GM18520 (cell line): ENCODE measurements around the gene OR4C5.
"Not testable (repeated sequence)": the region's sequence is repeated elsewhere in the genome, so short reads cannot be mapped to it uniquely, and the experiment has no call there.

Source experiments
- ATAC-seq: cut with Tn5 transposase; IDR thresholded peaks from one replicate; pipeline ENCODE4 v1.9.1; 2021; ENCODE audit not compliant: unreplicated experiment

The OR4C5 gene

DNA sequence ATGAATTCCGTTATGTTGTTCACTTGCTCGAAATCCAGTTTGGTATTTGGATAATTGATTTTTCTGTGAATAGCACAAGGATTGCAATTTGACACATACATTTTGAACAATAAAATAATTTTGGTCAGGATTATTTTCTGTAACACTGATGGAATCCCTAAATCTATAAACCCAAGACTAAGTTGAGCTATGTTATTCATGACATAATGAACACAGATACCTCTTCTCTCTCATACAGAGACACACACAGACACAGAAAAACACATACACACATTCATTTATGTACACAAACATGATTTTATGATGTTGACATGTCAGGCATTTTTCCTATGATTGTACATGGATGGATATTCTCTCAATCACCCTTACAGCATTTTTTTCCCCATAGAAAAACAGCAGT, at the start of gene OR4C5:
TSS of gene OR4C5 (minus strand) at position 101 of the 400 bp plus-strand sequence. CDS start at position 101, 0 bp downstream.
- ATAC-seq, result no peak

DNA sequence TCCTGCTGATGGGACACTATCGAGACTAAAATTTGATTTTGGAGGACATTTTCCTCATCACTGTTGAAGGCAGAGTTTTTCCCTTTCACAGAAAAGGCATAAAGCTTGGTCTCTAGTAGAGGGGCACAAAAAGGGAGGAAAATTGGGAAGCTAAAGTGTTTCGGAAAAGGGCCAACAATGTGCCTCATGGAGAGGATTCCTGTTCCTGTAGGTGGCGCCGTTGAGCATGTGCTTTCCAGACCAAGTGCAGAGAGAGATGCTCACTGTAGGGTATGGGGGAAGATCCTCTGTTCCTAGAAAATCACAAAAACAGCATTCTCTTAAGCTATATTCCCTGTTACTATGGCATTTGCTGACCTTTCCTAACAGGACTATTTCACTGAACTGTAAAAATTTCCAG, 18.4 kb upstream of the OR4C5 start:
- ATAC-seq, result no peak

DNA sequence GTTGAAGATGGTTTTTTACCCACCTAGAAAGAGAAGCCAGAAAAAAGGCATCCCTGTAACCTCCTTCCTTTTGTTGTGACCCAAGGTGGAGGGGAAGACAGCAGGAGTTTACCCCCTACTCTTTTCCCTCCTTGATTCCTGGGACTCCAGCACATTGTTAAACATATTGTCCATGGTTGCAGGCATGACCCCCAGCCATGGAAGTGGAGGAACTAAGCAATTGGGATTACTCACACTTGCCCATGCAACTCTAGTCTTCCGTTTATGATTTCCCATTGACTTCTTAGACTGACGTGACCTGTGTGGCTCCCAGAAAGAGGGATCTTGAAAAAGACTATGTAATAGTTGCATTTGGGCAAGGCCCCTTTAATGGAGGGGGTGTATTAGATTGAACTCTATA, 17.9 kb upstream of the OR4C5 start:
- ATAC-seq, result not testable (repeated sequence)

DNA sequence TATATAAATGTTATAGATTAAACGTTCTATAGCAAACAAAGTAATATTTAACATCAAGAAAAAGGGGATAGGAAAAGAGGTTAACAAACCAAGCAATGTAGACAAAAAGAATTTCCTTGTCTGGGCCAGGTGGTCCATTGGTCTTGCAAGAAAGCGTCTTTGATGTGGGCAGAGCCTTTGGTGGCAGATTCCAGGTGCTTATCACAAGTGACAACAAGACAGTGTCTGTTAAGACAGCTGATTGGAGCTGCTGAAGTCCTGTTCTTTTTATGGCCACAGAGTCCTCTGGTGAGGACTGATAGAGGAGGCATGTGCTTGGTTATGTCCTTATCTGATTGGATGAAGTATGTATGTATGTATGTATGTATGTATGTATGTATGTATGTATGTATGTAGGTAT, 5.0 kb downstream of the OR4C5 start:
- ATAC-seq, result not testable (repeated sequence)

DNA sequence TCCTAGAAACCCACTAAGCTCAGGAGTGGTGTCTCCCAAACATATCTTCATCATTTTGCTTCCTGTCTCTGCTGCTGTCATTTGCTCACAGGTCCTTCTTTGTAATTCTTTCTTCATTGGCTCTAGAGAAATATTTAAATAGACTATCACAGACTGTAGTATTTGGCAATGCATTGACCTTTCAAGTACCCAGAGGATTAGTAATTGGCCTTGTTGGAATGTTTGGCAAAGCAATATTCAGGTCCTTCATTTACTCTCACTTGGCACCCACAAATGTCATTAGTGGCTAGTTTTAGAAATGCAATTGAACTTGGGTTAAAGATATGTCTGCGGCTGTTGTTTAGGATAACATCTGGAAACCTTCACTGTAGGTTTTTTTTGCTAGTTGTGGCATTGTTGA, 11.6 kb downstream of the OR4C5 start:
- no peak for ATAC-seq

DNA sequence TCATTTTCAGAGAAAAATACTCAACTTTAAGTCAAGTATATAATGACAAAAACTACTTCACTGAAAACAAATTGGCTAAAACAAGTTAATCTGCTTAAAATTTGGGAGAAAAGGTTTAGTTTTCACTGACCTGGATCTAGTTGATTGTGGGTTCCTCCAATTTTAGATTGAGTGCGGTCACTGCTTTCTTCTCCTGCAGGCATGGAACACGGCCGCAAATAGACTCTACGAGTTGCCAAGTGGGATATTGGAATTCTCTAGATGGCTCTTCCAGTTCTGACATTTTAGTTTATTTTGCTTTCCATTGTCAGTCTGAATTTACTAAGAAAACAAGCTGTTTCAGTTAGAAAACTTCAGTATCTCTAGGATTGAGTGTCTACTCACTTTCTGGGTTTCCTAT, 12.3 kb downstream of the OR4C5 start:
- no peak for ATAC-seq

DNA sequence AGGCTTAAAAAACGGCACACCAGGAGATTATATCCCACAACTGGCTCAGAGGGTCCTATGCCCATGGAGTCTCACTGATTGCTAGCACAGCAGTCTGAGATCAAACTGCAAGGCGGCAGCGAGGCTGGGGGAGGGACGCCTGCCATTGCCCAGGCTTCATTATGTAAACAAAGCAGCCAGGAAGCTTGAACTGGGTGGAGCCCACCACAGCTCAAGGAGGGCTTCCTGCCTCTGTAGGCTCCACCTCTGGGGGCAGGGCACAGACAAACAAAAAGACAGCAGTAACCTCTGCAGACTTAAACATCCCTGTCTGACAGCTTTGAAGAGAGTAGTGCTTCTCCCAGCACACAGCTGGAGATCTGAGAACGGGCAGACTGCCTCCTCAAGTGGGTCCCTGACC, 20.0 kb downstream of the OR4C5 start:
- not testable (repeated sequence) for ATAC-seq

DNA sequence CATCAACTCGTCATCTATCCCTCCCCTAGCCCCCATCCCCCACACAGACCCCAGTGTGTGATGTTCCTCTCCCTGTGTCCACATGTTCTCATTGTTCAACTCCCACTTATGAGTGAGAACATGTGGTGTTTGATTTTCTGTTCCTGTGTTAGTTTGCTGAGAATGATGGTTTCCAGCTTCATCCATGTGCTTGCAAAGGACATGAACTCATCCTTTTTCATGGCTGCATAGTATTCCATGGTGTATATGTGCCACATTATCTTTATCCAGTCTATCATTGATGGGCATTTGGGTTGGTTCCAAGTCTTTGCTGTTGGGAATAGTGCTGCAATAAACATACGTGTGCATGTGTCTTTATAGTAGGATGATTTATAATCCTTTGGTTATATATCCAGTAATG, 23.8 kb downstream of the OR4C5 start:
- ATAC-seq, result not testable (repeated sequence)

DNA sequence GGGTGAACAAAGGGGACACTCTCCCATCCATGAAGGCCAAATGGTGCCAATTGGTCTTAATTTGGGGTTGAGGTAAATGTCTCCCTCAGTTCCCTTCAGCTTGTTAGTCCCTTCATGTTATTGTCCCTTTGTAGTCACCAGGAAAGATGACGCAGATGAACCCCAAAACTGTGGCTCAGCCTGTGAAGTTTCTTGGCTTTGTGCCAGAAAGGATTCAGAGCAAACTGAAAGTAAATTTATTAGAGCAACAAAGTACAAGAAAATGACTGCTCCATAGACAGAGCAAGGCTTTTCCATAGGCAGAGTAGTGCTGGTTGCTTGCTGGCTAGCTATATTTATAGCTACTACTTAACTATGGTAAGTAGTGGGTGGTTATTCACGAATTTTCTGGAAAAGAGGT, 24.8 kb downstream of the OR4C5 start:
- no peak for ATAC-seq

DNA sequence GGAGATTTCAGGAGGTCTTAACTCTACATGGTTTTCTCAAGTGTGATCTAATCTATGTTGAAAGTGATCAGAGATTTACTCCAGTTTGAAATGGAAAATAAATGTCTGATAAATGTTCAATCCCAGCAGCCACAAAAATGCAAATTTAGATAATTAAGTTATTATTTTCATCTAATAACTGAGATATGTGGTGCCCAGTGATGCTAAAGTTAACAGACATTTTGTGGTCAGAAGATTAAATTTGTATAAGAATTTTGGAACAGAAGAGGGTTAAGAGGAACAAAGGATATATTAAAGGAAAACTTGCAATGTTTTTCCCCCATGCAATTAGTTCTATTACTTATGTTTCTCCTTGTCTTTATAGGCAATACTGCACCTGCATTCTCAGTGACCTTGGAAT, 41.6 kb downstream of the OR4C5 start, which contains the start of gene OR4C3:
TSS of gene OR4C3 (plus strand) at position 301 of the 400 bp plus-strand sequence. CDS start 102 bp downstream, outside the sequence.
- ATAC-seq, result not testable (repeated sequence)

DNA sequence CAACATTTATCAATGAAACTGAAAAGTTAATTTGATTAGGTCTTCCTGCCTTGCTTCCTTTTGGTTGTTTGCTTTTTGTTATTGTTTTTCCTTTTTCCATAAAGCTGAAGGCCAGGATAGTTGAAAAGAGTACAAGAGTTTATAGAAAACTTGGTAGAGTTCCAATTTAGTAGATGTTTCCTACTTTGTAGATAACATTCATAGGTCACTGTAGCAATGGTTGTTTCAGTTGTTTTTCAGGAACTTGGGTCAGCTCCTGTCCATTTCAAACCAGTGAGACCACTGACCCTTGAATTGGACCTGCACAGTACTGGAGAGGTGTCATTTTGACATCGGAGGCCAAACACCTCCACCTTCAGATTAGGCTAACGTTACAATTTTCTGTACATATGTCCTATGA, 46.5 kb downstream of the OR4C5 start:
- ATAC-seq, result not testable (repeated sequence)
